ENCODE measurements around the gene TYMS.

DNA sequence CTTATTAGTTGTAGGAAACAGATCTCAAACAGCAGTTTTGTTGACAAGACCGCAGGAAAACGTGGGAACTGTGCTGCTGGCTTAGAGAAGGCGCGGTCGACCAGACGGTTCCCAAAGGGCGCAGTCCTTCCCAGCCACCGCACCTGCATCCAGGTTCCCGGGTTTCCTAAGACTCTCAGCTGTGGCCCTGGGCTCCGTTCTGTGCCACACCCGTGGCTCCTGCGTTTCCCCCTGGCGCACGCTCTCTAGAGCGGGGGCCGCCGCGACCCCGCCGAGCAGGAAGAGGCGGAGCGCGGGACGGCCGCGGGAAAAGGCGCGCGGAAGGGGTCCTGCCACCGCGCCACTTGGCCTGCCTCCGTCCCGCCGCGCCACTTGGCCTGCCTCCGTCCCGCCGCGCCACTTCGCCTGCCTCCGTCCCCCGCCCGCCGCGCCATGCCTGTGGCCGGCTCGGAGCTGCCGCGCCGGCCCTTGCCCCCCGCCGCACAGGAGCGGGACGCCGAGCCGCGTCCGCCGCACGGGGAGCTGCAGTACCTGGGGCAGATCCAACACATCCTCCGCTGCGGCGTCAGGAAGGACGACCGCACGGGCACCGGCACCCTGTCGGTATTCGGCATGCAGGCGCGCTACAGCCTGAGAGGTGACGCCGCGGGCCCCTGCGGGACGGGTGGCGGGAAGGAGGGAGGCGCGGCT lies at the start of gene TYMS:
- TF ChIP-seq, protein P1, sequence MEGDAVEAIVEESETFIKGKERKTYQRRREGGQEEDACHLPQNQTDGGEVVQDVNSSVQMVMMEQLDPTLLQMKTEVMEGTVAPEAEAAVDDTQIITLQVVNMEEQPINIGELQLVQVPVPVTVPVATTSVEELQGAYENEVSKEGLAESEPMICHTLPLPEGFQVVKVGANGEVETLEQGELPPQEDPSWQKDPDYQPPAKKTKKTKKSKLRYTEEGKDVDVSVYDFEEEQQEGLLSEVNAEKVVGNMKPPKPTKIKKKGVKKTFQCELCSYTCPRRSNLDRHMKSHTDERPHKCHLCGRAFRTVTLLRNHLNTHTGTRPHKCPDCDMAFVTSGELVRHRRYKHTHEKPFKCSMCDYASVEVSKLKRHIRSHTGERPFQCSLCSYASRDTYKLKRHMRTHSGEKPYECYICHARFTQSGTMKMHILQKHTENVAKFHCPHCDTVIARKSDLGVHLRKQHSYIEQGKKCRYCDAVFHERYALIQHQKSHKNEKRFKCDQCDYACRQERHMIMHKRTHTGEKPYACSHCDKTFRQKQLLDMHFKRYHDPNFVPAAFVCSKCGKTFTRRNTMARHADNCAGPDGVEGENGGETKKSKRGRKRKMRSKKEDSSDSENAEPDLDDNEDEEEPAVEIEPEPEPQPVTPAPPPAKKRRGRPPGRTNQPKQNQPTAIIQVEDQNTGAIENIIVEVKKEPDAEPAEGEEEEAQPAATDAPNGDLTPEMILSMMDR (IDR thresholded peaks at IDR 0.05; ENCODE audit: poor library complexity, severe bottlenecking) = peak; percentile 64
- TF ChIP-seq POLR2AphosphoS5 (IDR thresholded peaks at IDR 0.05) (no peak), EZH2 (IDR thresholded peaks at IDR 0.05; ENCODE audit: borderline replicate concordance, insufficient read depth, low read length, poor library complexity, severe bottlenecking) (no peak), RAD21 (conservative IDR thresholded peaks at IDR 0.05) (no peak), EP300 (conservative IDR thresholded peaks at IDR 0.05; ENCODE audit: poor library complexity, severe bottlenecking) (no peak), SMC3 (conservative IDR thresholded peaks at IDR 0.05; ENCODE audit: poor library complexity) (peak; percentile 10)
- TF ChIP-seq, protein P2, sequence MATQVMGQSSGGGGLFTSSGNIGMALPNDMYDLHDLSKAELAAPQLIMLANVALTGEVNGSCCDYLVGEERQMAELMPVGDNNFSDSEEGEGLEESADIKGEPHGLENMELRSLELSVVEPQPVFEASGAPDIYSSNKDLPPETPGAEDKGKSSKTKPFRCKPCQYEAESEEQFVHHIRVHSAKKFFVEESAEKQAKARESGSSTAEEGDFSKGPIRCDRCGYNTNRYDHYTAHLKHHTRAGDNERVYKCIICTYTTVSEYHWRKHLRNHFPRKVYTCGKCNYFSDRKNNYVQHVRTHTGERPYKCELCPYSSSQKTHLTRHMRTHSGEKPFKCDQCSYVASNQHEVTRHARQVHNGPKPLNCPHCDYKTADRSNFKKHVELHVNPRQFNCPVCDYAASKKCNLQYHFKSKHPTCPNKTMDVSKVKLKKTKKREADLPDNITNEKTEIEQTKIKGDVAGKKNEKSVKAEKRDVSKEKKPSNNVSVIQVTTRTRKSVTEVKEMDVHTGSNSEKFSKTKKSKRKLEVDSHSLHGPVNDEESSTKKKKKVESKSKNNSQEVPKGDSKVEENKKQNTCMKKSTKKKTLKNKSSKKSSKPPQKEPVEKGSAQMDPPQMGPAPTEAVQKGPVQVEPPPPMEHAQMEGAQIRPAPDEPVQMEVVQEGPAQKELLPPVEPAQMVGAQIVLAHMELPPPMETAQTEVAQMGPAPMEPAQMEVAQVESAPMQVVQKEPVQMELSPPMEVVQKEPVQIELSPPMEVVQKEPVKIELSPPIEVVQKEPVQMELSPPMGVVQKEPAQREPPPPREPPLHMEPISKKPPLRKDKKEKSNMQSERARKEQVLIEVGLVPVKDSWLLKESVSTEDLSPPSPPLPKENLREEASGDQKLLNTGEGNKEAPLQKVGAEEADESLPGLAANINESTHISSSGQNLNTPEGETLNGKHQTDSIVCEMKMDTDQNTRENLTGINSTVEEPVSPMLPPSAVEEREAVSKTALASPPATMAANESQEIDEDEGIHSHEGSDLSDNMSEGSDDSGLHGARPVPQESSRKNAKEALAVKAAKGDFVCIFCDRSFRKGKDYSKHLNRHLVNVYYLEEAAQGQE (IDR thresholded peaks at IDR 0.05; ENCODE audit: borderline replicate concordance) = no peak
